Thyroid gland (tissue), 4 donors: ENCODE data around the gene CCND1. TPM values are rescaled to one million over a fixed set of nuclear protein-coding genes. Genes with fewer than 3 reads are reported as not detected.

Experiments
- DNase-seq, 2 donors: peaks; one replicate each; pipeline ENCODE4 v3.0.0-alpha.2; 2019
- H3K27ac ChIP-seq, 3 donors: fragments of 200-600 bp; sonication (generic); 1 replicate in 2 of 3; 2 replicates in 1 of 3; pipeline ENCODE4 v1.5.1; 2016 to 2019; ENCODE audit warnings: mild to moderate bottlenecking in 1 of 3, moderate library complexity in 1 of 3
- H3K27me3 ChIP-seq: fragments of 200-600 bp; sonication (generic); one replicate; pipeline ENCODE4 v1.5.1; 2019
- H3K36me3 ChIP-seq, 2 donors: fragments of 200-600 bp; sonication (generic); one replicate each; pipeline ENCODE4 v1.5.1; 2016 to 2019
- H3K4me1 ChIP-seq, 2 donors: fragments of 200-600 bp; sonication (generic); one replicate each; pipeline ENCODE4 v1.5.1; 2017 to 2019
- H3K4me3 ChIP-seq, 3 donors: fragments of 200-600 bp; sonication (generic); replicated peaks in 1 of 3; 1 replicate in 2 of 3; 2 replicates in 1 of 3; pipeline ENCODE4 v1.5.1; 2016; ENCODE audit warnings: mild to moderate bottlenecking in 1 of 3
- H3K9me3 ChIP-seq: fragments of 200-600 bp; sonication (generic); one replicate; pipeline ENCODE4 v1.5.1; 2017
- POLR2A ChIP-seq, 2 donors: fragments of 450-650 bp; IDR thresholded peaks; one replicate each; pipeline ENCODE4 v1.6.1; 2017; ENCODE audit warnings: antibody characterized with exemption in 2 of 2, mild to moderate bottlenecking in 2 of 2, moderate library complexity in 1 of 2
- WGBS, 2 donors: methylation state at CpG; one replicate each; pipeline ENCODE4 v1.1.5; 2017; 5-methylcytosine and 5-hydroxymethylcytosine counted together
- intact Hi-C: fragments of 100-400 bp; cut with DNase I; formaldehyde crosslinking; loops from one replicate; pipeline ENCODE4 v1.15.1; 2023
- total RNA-seq, 4 donors: library from RNA; depleted of rRNA; stranded (reverse); fragments of >200 nt; gene quantifications; one replicate each; pipeline ENCODE4 v1.2.3, GENCODE V29; 2016
- TF ChIP-seq, protein P1 (sequence below), 6 experiments: fragments of 200-600 bp in 3 of 6; fragments of 450-650 bp in 3 of 6; sonication (generic) in 3 of 6; IDR thresholded peaks; one replicate each; pipeline ENCODE4 v1.5.1; 2016 to 2019; ENCODE audit warnings: antibody characterized with exemption in 6 of 6, mild to moderate bottlenecking in 2 of 6, inconsistent platforms in 1 of 6, moderate library complexity in 1 of 6

CCND1 gene
- total RNA-seq, 4 donors from 2014 or later: 55.1 to 110 (median 94.6) TPM

DNA sequence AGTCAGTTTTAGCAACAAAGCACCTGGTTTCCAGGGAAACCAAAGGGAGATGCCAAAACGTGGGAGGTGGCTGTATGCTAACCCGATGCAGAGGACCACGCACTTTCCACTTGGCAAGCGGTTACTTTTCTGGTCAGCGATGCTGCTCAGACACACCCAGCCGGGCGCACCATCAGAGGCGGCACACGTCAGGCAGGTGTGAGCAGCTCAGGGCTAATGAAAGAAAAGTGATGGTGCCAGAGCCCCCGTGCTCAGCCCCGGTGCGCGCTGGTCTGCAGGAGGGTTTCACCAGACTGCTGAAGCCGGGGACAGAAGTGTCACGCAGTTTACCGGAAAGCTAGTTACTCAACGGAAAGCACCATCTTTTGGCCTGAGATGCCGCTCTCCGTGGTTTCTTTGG lies 28.5 kb downstream of the CCND1 start:
- Histone ChIP-seq H3K27me3 (no peaks in the 10 kb centered on the region), H3K36me3 (peaks cover 5 to 8% of the 10 kb centered on the region in 2 donors), H3K4me3 (no peak overlapping the region), H3K9me3 (no peaks in the 10 kb centered on the region), H3K27ac (no peak overlapping the region), H3K4me1 (peaks cover 8 to 20% of the 10 kb centered on the region in 2 donors)
- 86 to 93% methylated on average over 19 of the region's 19 CpGs for whole genome bisulfite sequencing, 2 donors
- intact Hi-C loops: no loop called here
- no peak for DNase-seq
- no peak for TF ChIP-seq POLR2A (IDR thresholded peaks at IDR 0.05)
- TF ChIP-seq, protein P1, sequence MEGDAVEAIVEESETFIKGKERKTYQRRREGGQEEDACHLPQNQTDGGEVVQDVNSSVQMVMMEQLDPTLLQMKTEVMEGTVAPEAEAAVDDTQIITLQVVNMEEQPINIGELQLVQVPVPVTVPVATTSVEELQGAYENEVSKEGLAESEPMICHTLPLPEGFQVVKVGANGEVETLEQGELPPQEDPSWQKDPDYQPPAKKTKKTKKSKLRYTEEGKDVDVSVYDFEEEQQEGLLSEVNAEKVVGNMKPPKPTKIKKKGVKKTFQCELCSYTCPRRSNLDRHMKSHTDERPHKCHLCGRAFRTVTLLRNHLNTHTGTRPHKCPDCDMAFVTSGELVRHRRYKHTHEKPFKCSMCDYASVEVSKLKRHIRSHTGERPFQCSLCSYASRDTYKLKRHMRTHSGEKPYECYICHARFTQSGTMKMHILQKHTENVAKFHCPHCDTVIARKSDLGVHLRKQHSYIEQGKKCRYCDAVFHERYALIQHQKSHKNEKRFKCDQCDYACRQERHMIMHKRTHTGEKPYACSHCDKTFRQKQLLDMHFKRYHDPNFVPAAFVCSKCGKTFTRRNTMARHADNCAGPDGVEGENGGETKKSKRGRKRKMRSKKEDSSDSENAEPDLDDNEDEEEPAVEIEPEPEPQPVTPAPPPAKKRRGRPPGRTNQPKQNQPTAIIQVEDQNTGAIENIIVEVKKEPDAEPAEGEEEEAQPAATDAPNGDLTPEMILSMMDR (IDR thresholded peaks at IDR 0.05): no peak

DNA sequence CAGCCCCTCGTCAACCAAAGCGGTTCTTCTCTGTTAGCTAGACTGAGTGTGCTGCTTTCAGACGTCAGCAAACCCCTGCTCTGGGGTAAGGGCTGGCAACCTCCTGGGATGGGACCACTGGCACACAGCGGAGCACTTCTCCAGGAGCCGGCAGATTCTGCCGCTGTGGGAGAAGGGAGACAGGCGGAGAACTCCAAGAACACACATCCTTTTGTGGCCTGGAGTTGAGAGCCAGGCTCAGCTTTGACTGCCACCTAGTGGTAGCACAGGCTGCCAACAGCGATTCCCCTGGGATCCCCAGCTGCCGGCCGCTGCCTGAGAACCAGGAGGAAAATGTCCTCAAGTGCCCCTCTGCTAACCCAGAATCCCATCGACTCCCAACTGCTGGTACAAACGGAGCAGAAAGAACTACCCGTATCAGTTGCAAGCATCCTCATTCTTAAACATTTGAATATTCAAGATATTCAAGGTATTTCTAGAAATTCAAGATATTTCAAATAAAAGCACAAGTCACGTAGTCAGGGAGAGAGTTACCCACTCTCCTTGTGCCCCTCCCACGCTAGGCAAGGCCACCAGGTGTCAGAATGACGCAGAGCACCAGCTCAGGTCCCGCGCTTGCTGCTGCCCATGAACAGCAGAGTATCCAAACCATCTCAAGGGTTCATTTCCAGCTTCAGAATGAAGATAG lies 29.3 kb downstream of the CCND1 start:
- no peak overlapping the region for H3K4me3 ChIP-seq
- TF ChIP-seq, protein P1 (IDR thresholded peaks at IDR 0.05): peak; percentile 87 to 94 (median 90)
- no peak for TF ChIP-seq POLR2A (IDR thresholded peaks at IDR 0.05)
- no peaks in the 10 kb centered on the region for H3K9me3 ChIP-seq
- peaks cover 5 to 8% of the 10 kb centered on the region in 2 donors for H3K36me3 ChIP-seq
- WGBS, 2 donors: 42 to 50% methylated on average over 13 to 14 of the region's 18 CpGs
- intact Hi-C loops: no loop called here
- H3K27me3 ChIP-seq: no peaks in the 10 kb centered on the region
- peak; percentile 84 to 87 for DNase-seq
- H3K4me1 ChIP-seq: peaks cover 11 to 21% of the 10 kb centered on the region in 2 donors
- H3K27ac ChIP-seq: peak overlapping the region in 1 of 3 donors; percentile 34

- intact Hi-C loops: no loop called here
- Histone ChIP-seq H3K4me1 (peaks cover 11 to 21% of the 10 kb centered on the region in 2 donors), H3K9me3 (no peaks in the 10 kb centered on the region), H3K27ac (no peak overlapping the region), H3K27me3 (no peaks in the 10 kb centered on the region), H3K36me3 (peaks cover 5 to 8% of the 10 kb centered on the region in 2 donors), H3K4me3 (no peak overlapping the region)
- DNase-seq: no peak
- WGBS, 2 donors: 89% methylated on average over 10 of the region's 10 CpGs
- TF ChIP-seq, protein P1 (IDR thresholded peaks at IDR 0.05): no peak
- TF ChIP-seq POLR2A (IDR thresholded peaks at IDR 0.05): no peak
These were observed 30.9 kb downstream of the CCND1 start for GRCh38 chr11:69671734-69672465.

- Histone ChIP-seq H3K27me3 (no peaks in the 10 kb centered on the region), H3K27ac (peak overlapping the region in 2 of 3 donors; percentile 63 to 84), H3K9me3 (no peaks in the 10 kb centered on the region), H3K36me3 (peaks cover 5 to 8% of the 10 kb centered on the region in 2 donors), H3K4me1 (peaks cover 11 to 21% of the 10 kb centered on the region in 2 donors), H3K4me3 (peak overlapping the region; percentile 30 to 73 (median 72))
- TF ChIP-seq POLR2A (IDR thresholded peaks at IDR 0.05): no peak
- TF ChIP-seq, protein P1 (IDR thresholded peaks at IDR 0.05): no peak
- intact Hi-C loops: no loop called here
- peak; percentile 14 to 22 for DNase-seq
- 22 to 27% methylated on average over 13 to 18 of the region's 18 CpGs for whole genome bisulfite sequencing, 2 donors
These were observed 33.4 kb downstream of the CCND1 start for GRCh38 chr11:69674267-69674885.
